SKM-1 (cell line): ENCODE measurements around the gene ADSS1.

Source experiments
- DNase-seq: peaks from one replicate; lab custom pipeline; 2025; ENCODE audit not compliant: unreplicated experiment; lab: John Stamatoyannopoulos, UW

ADSS1 gene

GRCh38 chr14:104779776-104780512 lies 55.9 kb downstream of the ADSS1 start:
- no peak for DNase-seq

GRCh38 chr14:104780513-104781030 lies 56.5 kb downstream of the ADSS1 start:
- DNase-seq, result no peak

GRCh38 chr14:104781271-104782077 lies 57.4 kb downstream of the ADSS1 start:
- no peak for DNase-seq

GRCh38 chr14:104782086-104782807 lies 58.2 kb downstream of the ADSS1 start:
- DNase-seq, result no peak

- DNase-seq, result no peak
Observed at GRCh38 chr14:104782808-104783139, 58.7 kb downstream of the ADSS1 start.

- no peak for DNase-seq
Observed at GRCh38 chr14:104783484-104784217, 59.6 kb downstream of the ADSS1 start.

GRCh38 chr14:104784218-104784568 lies 60.2 kb downstream of the ADSS1 start:
- DNase-seq, result no peak

- DNase-seq, result no peak
Observed at GRCh38 chr14:104784846-104785707, 61.0 kb downstream of the ADSS1 start.

- DNase-seq, result no peak
Observed at GRCh38 chr14:104785708-104786080, 61.7 kb downstream of the ADSS1 start.

- DNase-seq, result no peak
Observed at GRCh38 chr14:104786091-104786586, 62.1 kb downstream of the ADSS1 start.

GRCh38 chr14:104786726-104787675 lies 63.0 kb downstream of the ADSS1 start:
- no peak for DNase-seq

GRCh38 chr14:104787736-104788135 lies 63.7 kb downstream of the ADSS1 start:
- DNase-seq, result peak; percentile 7

- no peak for DNase-seq
Observed at GRCh38 chr14:104788161-104788818, 64.3 kb downstream of the ADSS1 start.

GRCh38 chr14:104788873-104789663 lies 65.0 kb downstream of the ADSS1 start:
- no peak for DNase-seq

GRCh38 chr14:104789752-104790743 lies 66.0 kb downstream of the ADSS1 start:
- DNase-seq, result no peak

GRCh38 chr14:104791425-104791824 lies 67.4 kb downstream of the ADSS1 start:
- no peak for DNase-seq
